GM12801 (cell line): ENCODE data around the gene KCTD19.

Experiments
- CTCF ChIP-seq: IDR thresholded peaks from one replicate; pipeline ENCODE4 v1.5.1; 2011; ENCODE audit warnings: control low read depth; ENCODE audit not compliant: insufficient read length; ENCODE audit errors: extremely low read depth

KCTD19 gene

GRCh38 chr16:67336116-67336515, 9.6 kb upstream of the KCTD19 start:
- no peak for TF ChIP-seq CTCF

GRCh38 chr16:67333315-67333714, 6.8 kb upstream of the KCTD19 start:
- no peak for TF ChIP-seq CTCF

GRCh38 chr16:67329901-67330300, 3.4 kb upstream of the KCTD19 start:
- no peak for TF ChIP-seq CTCF

- no peak for TF ChIP-seq CTCF
Measured at GRCh38 chr16:67327743-67328142, 1.2 kb upstream of the KCTD19 start.

GRCh38 chr16:67326115-67326471, 448 bp downstream of the KCTD19 start:
- no peak for TF ChIP-seq CTCF

GRCh38 chr16:67317853-67318252, 8.7 kb downstream of the KCTD19 start:
- no peak for TF ChIP-seq CTCF

- no peak for TF ChIP-seq CTCF
Measured at GRCh38 chr16:67312719-67313118, 13.8 kb downstream of the KCTD19 start.
